Type B pancreatic cell (in vitro differentiated cells): ENCODE results near the gene STAP1. TPM values are rescaled to one million over a fixed set of nuclear protein-coding genes. Genes with fewer than 3 reads are reported as not detected.

Experiments used
- DNase-seq: peaks from one replicate; pipeline ENCODE4 v3.0.0; 2021; ENCODE audit warnings: mixed read lengths; ENCODE audit not compliant: unreplicated experiment; ENCODE audit errors: extremely low spot score
- H3K27ac Mint-ChIP-seq: 2 replicates; pipeline ENCODE4 v1.8.0; 2021; ENCODE audit warnings: mild to moderate bottlenecking, mixed read lengths
- H3K27me3 Mint-ChIP-seq: 2 replicates; pipeline ENCODE4 v1.8.0; 2021; ENCODE audit warnings: mixed read lengths
- H3K36me3 Mint-ChIP-seq: 2 replicates; pipeline ENCODE4 v1.8.0; 2021; ENCODE audit warnings: mixed read lengths
- H3K4me1 Mint-ChIP-seq: one replicate; pipeline ENCODE4 v1.8.0; 2021; ENCODE audit warnings: mixed read lengths; ENCODE audit not compliant: unreplicated experiment
- H3K4me3 Mint-ChIP-seq: 2 replicates; pipeline ENCODE4 v1.8.0; 2021; ENCODE audit warnings: mild to moderate bottlenecking, mixed read lengths
- H3K9me3 Mint-ChIP-seq: 2 replicates; pipeline ENCODE4 v1.8.0; 2021; ENCODE audit warnings: mixed read lengths
- CTCF ChIP-seq: fragments of 200-600 bp; sonication (generic); conservative IDR thresholded peaks from 2 replicates; pipeline ENCODE4 v1.5.0; 2021; ENCODE audit warnings: antibody characterized with exemption, mild to moderate bottlenecking
- total RNA-seq: library from RNA; stranded (reverse); gene quantifications from 2 replicates; pipeline ENCODE4 v1.2.1, GENCODE V29; 2021; ENCODE audit warnings: low replicate concordance

The STAP1 gene
- total RNA-seq, 1 donor from 2014 or later, result not detected

- no peaks in the 10 kb centered on the region for H3K9me3 Mint-ChIP-seq
- no peaks in the 10 kb centered on the region for H3K27me3 Mint-ChIP-seq
- H3K36me3 Mint-ChIP-seq, result no peaks in the 10 kb centered on the region
- TF ChIP-seq CTCF, result no peak
- H3K4me3 Mint-ChIP-seq, result no peak overlapping the region
- no peak overlapping the region for H3K27ac Mint-ChIP-seq
- H3K4me1 Mint-ChIP-seq, result no peaks in the 10 kb centered on the region
- no peak for DNase-seq
Observed at GRCh38 chr4:67556436-67556835, 2.1 kb upstream of the STAP1 start.

DNA sequence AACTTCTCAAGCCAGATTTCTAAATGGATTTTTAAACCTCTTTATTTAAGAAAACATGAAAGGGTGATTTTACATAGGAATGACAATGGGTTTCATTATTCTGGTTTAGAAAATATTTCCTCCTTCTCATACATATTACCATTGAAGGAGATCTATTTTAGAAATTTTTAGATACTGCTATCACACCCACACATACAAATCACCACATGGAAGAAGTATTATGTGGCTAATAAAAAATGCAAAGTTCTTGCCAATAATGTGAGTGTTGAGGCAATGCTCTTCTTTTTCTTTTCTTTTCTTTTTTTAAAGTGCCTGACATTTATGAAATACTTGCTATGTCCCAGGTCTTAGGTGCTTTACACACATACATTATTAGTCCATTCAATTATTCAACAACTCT lies 6.8 kb downstream of the STAP1 start:
- no peak for TF ChIP-seq CTCF
- Mint-ChIP-seq H3K9me3 (no peaks in the 10 kb centered on the region), H3K27ac (no peak overlapping the region), H3K36me3 (no peaks in the 10 kb centered on the region), H3K27me3 (no peaks in the 10 kb centered on the region), H3K4me1 (no peaks in the 10 kb centered on the region), H3K4me3 (no peak overlapping the region)
- no peak for DNase-seq

DNA sequence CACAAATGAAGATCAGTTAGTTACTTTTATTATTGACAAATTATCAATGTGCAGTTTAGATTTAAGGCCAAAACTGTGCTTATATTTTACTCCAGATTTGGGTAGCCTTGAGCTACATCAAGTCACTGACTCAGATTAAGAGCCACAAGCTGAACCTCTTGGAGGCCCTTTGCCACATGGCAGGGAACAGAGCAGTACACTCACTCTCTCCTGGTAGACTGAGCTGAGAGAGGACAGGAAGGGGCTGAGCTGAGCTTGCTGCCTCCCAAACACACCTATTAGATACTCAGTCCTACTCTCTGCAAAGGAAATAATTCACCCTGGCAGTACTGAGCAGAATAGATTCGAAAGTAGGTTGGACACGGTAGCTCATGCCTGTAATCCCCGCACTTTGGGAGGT lies 7.8 kb downstream of the STAP1 start:
- no peak for DNase-seq

DNA sequence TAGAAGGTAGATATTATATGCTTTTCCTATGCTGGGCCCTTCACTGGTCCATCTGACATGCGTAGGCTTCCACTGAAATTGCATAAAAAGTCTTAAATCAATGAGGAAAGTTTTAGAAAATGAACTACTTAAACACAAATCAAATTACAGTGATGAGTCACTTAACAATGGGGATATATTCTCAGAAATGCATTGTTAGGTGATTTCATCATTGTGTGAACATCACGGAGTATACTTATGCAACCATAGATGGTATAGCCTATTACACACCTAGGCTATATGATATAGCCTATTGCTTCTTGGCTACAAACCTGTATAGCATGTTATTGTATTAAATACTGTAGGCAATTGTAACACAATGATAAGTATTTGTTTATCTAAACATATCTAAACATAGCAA lies 10.3 kb downstream of the STAP1 start:
- Mint-ChIP-seq H3K4me1 (no peaks in the 10 kb centered on the region), H3K36me3 (no peaks in the 10 kb centered on the region), H3K27ac (no peak overlapping the region), H3K9me3 (no peaks in the 10 kb centered on the region), H3K27me3 (no peaks in the 10 kb centered on the region), H3K4me3 (no peak overlapping the region)
- DNase-seq, result no peak
- no peak for TF ChIP-seq CTCF

More for the DNA sequence above, 7.8 kb downstream of the STAP1 start:
- no peaks in the 10 kb centered on the region for H3K4me1 Mint-ChIP-seq
- no peak overlapping the region for H3K4me3 Mint-ChIP-seq
- H3K9me3 Mint-ChIP-seq, result no peaks in the 10 kb centered on the region
- no peaks in the 10 kb centered on the region for H3K36me3 Mint-ChIP-seq
- no peaks in the 10 kb centered on the region for H3K27me3 Mint-ChIP-seq
- TF ChIP-seq CTCF, result no peak
- H3K27ac Mint-ChIP-seq, result no peak overlapping the region

DNA sequence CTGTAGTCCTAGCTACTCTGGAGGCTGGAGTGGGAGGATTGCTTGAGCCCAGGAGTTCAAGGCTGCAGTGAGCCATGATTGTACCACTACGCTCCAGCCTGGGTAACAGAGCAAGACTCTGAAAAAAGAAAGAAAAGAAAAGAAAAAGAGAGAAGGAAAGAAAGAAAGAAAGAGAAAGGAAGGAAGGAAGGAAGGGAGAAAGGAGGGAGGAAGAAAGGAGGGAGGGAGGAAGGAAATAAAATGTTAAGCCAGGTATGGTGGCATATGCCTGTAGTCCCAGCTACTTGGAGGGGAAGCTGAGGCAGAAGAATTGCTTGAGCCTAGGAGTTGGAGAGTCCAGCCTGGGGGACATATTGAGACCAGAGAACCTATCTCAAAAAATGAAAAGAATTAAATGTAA lies 12.0 kb downstream of the STAP1 start:
- no peak for TF ChIP-seq CTCF
- no peak overlapping the region for H3K27ac Mint-ChIP-seq
- H3K9me3 Mint-ChIP-seq, result no peaks in the 10 kb centered on the region

GRCh38 chr4:67571975-67572374 lies 13.4 kb downstream of the STAP1 start:
- H3K27ac Mint-ChIP-seq, result no peak overlapping the region
- TF ChIP-seq CTCF, result no peak
- DNase-seq, result no peak
- no peaks in the 10 kb centered on the region for H3K27me3 Mint-ChIP-seq
- H3K36me3 Mint-ChIP-seq, result no peaks in the 10 kb centered on the region
- no peaks in the 10 kb centered on the region for H3K9me3 Mint-ChIP-seq
- H3K4me3 Mint-ChIP-seq, result no peak overlapping the region
- H3K4me1 Mint-ChIP-seq, result peaks cover 7% of the 10 kb centered on the region

More for the DNA sequence above, 12.0 kb downstream of the STAP1 start:
- Mint-ChIP-seq H3K4me1 (peaks cover 5% of the 10 kb centered on the region), H3K27me3 (no peaks in the 10 kb centered on the region), H3K36me3 (no peaks in the 10 kb centered on the region), H3K4me3 (no peak overlapping the region)
- no peak for DNase-seq
